ENCODE data around the gene JDP2. TPM values are rescaled to one million over a fixed set of nuclear protein-coding genes. Genes with fewer than 3 reads are reported as not detected.

Gene JDP2
- total and polyA plus RNA-seq, 8 donors: 6.6 to 25.8 (median 11.3) TPM

DNA sequence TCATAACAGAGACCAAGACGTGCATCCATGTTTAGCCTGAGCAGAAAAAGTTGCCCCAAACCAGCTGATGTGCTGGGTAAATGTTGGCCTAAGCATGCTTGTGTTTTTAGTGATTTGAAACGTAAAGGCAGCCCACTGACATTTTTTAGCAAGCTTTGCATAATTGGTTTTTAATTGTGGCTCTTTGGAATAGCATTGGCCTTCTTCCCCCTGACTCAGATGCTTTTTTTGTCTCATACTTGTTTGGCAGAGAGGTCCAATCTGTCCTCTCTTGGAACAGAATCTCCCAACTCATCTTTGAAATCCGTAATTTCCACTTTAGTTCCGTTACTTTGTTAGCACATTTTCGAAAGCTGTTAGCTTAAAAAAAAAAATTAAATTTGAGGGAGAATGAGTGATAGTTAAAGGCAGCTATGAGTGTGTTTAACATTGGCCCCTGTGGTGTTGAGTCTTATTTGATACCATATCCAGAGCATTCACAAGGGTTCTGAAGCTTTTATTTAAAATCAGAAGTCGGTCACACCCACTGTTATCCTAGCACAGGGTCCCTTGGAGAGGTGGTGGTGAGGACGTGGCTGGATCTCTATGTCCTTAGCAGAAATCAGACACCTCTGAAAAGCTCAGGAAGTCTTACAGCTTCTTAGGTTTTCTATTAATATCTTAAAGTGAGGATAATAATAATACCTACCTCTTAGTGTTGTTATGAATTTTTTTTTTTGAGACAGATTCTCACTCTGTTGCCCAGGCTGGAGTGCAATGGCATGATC is 15.6 kb downstream of the JDP2 start:
- TF ChIP-seq, protein P1, sequence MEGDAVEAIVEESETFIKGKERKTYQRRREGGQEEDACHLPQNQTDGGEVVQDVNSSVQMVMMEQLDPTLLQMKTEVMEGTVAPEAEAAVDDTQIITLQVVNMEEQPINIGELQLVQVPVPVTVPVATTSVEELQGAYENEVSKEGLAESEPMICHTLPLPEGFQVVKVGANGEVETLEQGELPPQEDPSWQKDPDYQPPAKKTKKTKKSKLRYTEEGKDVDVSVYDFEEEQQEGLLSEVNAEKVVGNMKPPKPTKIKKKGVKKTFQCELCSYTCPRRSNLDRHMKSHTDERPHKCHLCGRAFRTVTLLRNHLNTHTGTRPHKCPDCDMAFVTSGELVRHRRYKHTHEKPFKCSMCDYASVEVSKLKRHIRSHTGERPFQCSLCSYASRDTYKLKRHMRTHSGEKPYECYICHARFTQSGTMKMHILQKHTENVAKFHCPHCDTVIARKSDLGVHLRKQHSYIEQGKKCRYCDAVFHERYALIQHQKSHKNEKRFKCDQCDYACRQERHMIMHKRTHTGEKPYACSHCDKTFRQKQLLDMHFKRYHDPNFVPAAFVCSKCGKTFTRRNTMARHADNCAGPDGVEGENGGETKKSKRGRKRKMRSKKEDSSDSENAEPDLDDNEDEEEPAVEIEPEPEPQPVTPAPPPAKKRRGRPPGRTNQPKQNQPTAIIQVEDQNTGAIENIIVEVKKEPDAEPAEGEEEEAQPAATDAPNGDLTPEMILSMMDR (IDR thresholded peaks at IDR 0.05): no peak
- no peak for DNase-seq
- ATAC-seq: no peak
- H3K27ac ChIP-seq: no peak overlapping the region
- FAIRE-seq: no peak
- WGBS, 2 donors: 84 to 87% methylated on average over 7 of the region's 7 CpGs
- no peaks in the 10 kb centered on the region for H3K27me3 ChIP-seq
- intact Hi-C loops (cut with DNase I): no loop called here
- H3K4me3 ChIP-seq: no peak overlapping the region
- peaks cover 8 to 15% (median 12%) of the 10 kb centered on the region in 3 donors for H3K4me1 ChIP-seq
- H3K9me3 ChIP-seq: no peaks in the 10 kb centered on the region
- no peaks in the 10 kb centered on the region for H3K36me3 ChIP-seq

- Histone ChIP-seq H3K4me3 (no peak overlapping the region), H3K27me3 (no peaks in the 10 kb centered on the region), H3K9me3 (no peaks in the 10 kb centered on the region), H3K27ac (no peak overlapping the region), H3K4me1 (peaks cover 27 to 31% (median 29%) of the 10 kb centered on the region in 3 donors), H3K36me3 (no peaks in the 10 kb centered on the region)
- ATAC-seq (no peak), FAIRE-seq (no peak), DNase-seq (no peak)
- WGBS, 2 donors: 95 to 97% methylated on average over 6 of the region's 6 CpGs
- intact Hi-C loops (cut with DNase I): no loop called here
- TF ChIP-seq, protein P1 (IDR thresholded peaks at IDR 0.05): no peak
Measured at GRCh38 chr14:75445236-75445635, 17.4 kb downstream of the JDP2 start.

DNA sequence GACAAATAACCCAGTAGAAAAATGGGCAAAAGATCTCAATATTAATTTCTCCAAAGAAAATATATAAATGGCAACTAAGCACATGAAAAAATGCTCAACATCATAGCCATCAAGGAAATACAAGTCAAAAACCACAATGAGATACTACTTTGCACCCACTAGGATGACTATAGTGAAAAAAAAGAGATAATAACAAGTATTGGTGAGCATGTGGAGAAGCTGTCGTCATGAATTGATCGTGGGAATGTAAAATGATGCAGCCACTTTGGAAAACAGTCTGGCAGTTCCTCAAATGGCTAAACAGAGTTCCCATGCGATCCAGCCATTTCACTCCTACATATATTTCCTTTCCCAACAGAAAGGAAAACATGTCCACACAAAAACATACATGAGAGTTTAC is 18.1 kb downstream of the JDP2 start:
- Histone ChIP-seq H3K36me3 (no peaks in the 10 kb centered on the region), H3K4me1 (peaks cover 29 to 35% (median 29%) of the 10 kb centered on the region in 3 donors), H3K27me3 (no peaks in the 10 kb centered on the region), H3K27ac (no peak overlapping the region), H3K9me3 (no peaks in the 10 kb centered on the region), H3K4me3 (no peak overlapping the region)
- TF ChIP-seq, protein P1 (IDR thresholded peaks at IDR 0.05): no peak
- ATAC-seq (no peak), FAIRE-seq (no peak), DNase-seq (no peak)
- intact Hi-C loops (cut with DNase I): no loop called here
- 83 to 93% methylated on average over 3 of the region's 3 CpGs for WGBS, 2 donors

DNA sequence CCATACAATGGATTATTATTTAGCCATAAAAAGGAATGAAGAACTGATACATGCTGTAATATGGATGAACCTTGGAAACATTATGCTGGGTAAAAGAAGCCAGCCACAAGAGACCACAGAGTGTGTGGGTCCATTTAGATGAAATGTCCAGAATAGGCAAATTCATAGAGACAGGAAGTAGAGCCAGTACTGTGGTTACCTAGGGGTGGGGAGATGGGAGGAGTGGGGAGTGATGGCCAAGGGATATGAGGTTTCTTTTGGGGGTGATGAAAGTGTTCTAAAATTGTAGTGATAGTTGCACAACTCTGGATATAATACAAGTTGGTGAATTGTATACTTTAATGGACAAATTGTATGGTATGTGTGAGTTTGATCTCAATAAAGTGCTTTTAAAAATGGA is 18.6 kb downstream of the JDP2 start:
- Histone ChIP-seq H3K36me3 (no peaks in the 10 kb centered on the region), H3K9me3 (no peaks in the 10 kb centered on the region), H3K27ac (no peak overlapping the region), H3K4me3 (no peak overlapping the region), H3K4me1 (peaks cover 30 to 39% (median 34%) of the 10 kb centered on the region in 3 donors), H3K27me3 (no peaks in the 10 kb centered on the region)
- ATAC-seq (no peak), FAIRE-seq (no peak), DNase-seq (no peak)
- TF ChIP-seq, protein P1 (IDR thresholded peaks at IDR 0.05): no peak
- intact Hi-C loops (cut with DNase I): no loop called here

GRCh38 chr14:75448209-75448608 is 20.4 kb downstream of the JDP2 start:
- TF ChIP-seq, protein P1 (IDR thresholded peaks at IDR 0.05): no peak
- Histone ChIP-seq H3K9me3 (no peaks in the 10 kb centered on the region), H3K4me3 (no peak overlapping the region), H3K36me3 (no peaks in the 10 kb centered on the region), H3K27me3 (no peaks in the 10 kb centered on the region), H3K4me1 (peaks cover 46 to 52% (median 50%) of the 10 kb centered on the region in 3 donors), H3K27ac (peak overlapping the region in 2 of 4 donors; percentile 5 to 85)
- intact Hi-C loops (cut with DNase I): no loop called here
- FAIRE-seq (no peak), ATAC-seq (no peak), DNase-seq (no peak)
- WGBS, 2 donors: 93 to 96% methylated on average over 1 of the region's 1 CpG
